IMR-90 (cell line): Measurements from ENCODE around the gene EXOC2.

ENCODE experiments used
- CTCF ChIP-seq: conservative IDR thresholded peaks from 2 replicates; pipeline ENCODE4 v1.5.1; 2012; ENCODE audit warnings: mild to moderate bottlenecking, low read depth, low read length, improper control_type of control experiment
- FOS ChIP-seq: fragments of 150-350 bp; IDR thresholded peaks from 2 replicates; pipeline ENCODE4 v1.6.1; 2016; ENCODE audit warnings: low read depth, low read length
- MAZ ChIP-seq: IDR thresholded peaks from 2 replicates; pipeline ENCODE4 v1.6.1; 2012; ENCODE audit warnings: low read depth, mild to moderate bottlenecking, low read length, improper control_type of control experiment, moderate library complexity, borderline replicate concordance
- POLR2A ChIP-seq: IDR thresholded peaks from 2 replicates; pipeline ENCODE4 v1.6.1; 2012; ENCODE audit warnings: mild to moderate bottlenecking, low read depth, low read length
- RAD21 ChIP-seq: IDR thresholded peaks from 2 replicates; pipeline ENCODE4 v1.6.1; 2012; ENCODE audit warnings: low read length, improper control_type of control experiment
- SMC3 ChIP-seq: fragments of 150-350 bp; IDR thresholded peaks from 2 replicates; pipeline ENCODE4 v1.6.1; 2016; ENCODE audit warnings: low read depth, mild to moderate bottlenecking, antibody characterized with exemption, low read length, moderate library complexity

- TF ChIP-seq FOS (no peak), CTCF (no peak), SMC3 (no peak), POLR2A (no peak), RAD21 (no peak), MAZ (no peak)
Observed at GRCh38 chr6:718345-718744, 25.4 kb upstream of the EXOC2 start.
